Hepatocyte (in vitro differentiated cells): ENCODE results near the gene R3HDM4.

Experiments
- EZH2 ChIP-seq: fragments of 200-600 bp; sonication (generic); IDR thresholded peaks from 2 replicates; pipeline ENCODE4 v1.6.1; 2016; ENCODE audit warnings: antibody characterized with exemption, mild to moderate bottlenecking, borderline replicate concordance
- TF ChIP-seq, protein P1 (sequence below): fragments of 200-600 bp; sonication (generic); IDR thresholded peaks from 2 replicates; pipeline ENCODE4 v1.5.1; 2016; ENCODE audit warnings: antibody characterized with exemption, mild to moderate bottlenecking; ENCODE audit not compliant: poor library complexity

DNA sequence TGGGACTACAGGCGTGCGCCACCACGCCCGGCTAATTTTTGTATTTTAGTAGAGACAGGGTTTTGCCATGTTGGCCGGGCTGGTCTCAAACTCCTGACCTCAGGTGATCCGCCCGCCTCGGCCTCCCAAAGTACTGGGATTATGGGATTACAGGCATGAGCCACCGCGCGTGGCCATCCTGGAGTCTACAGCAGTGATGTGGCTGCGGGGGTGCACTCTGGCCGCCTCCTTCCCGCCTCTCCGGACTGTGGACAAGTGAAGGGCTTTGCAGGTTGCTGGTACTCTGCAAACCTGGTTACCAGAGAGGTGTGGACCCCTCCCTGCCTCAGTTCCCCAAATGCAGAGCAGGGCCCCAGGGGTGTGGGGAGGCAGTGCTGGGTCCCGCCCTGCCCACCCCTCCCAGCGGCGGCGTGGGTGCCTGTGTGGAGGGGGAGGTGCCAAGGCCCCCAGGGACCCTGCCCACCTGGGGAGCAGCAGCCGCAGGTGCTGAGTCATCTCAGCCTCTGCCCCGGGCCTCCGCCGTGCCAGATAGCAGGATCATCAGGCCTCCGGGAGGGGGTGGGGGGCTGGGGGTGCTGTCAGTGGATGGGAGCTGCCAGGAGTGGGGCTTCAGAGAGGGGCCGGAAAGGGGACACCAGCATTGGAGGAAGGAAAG is 36.0 kb upstream of the R3HDM4 start:
- TF ChIP-seq, protein P1, sequence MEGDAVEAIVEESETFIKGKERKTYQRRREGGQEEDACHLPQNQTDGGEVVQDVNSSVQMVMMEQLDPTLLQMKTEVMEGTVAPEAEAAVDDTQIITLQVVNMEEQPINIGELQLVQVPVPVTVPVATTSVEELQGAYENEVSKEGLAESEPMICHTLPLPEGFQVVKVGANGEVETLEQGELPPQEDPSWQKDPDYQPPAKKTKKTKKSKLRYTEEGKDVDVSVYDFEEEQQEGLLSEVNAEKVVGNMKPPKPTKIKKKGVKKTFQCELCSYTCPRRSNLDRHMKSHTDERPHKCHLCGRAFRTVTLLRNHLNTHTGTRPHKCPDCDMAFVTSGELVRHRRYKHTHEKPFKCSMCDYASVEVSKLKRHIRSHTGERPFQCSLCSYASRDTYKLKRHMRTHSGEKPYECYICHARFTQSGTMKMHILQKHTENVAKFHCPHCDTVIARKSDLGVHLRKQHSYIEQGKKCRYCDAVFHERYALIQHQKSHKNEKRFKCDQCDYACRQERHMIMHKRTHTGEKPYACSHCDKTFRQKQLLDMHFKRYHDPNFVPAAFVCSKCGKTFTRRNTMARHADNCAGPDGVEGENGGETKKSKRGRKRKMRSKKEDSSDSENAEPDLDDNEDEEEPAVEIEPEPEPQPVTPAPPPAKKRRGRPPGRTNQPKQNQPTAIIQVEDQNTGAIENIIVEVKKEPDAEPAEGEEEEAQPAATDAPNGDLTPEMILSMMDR: no peak
- TF ChIP-seq EZH2: no peak
